Activated CD4-positive, alpha-beta T cell treated with anti-CD3 and anti-CD28 coated beads for 36 hours (primary cell): ENCODE measurements around the gene UCP2. TPM values are rescaled to one million over a fixed set of nuclear protein-coding genes. Genes with fewer than 3 reads are reported as not detected.
A peak's percentile ranks its signal among the peaks of the same experiment; 100 is the strongest.

Experiments used
- ATAC-seq: fragments of 200-7000 bp; cut with Tn5 transposase; one replicate; pipeline ENCODE4 v1.10.0; 2021; ENCODE audit warnings: mild to moderate bottlenecking, moderate library complexity
- CTCF ChIA-PET: fragments of 350-600 bp; sonication (Branson Sonifier 250); formaldehyde crosslinking; loops from one replicate; lab custom pipeline; 2021; ENCODE audit warnings: antibody characterized with exemption; lab: Charles Lee
- POLR2A ChIA-PET: fragments of 350-600 bp; sonication (Branson Sonifier 250); formaldehyde crosslinking; loops from one replicate; lab custom pipeline; 2021; ENCODE audit warnings: antibody characterized with exemption, inconsistent platforms; lab: Charles Lee
- DNase-seq: peaks from one replicate; pipeline ENCODE4 v3.0.0-alpha.2; 2020
- H3K27ac Mint-ChIP-seq: one replicate; pipeline ENCODE4 v1.8.0; 2021; ENCODE audit warnings: mixed read lengths
- H3K27me3 Mint-ChIP-seq: one replicate; pipeline ENCODE4 v1.8.0; 2021; ENCODE audit warnings: mixed read lengths
- H3K36me3 Mint-ChIP-seq: one replicate; pipeline ENCODE4 v1.8.0; 2021; ENCODE audit warnings: low read depth, mixed read lengths
- H3K4me1 Mint-ChIP-seq: one replicate; pipeline ENCODE4 v1.8.0; 2021; ENCODE audit warnings: mixed read lengths
- H3K4me3 Mint-ChIP-seq: one replicate; pipeline ENCODE4 v1.8.0; 2021; ENCODE audit warnings: mild to moderate bottlenecking, moderate library complexity, mixed read lengths
- H3K9me3 Mint-ChIP-seq: one replicate; pipeline ENCODE4 v1.8.0; 2021; ENCODE audit warnings: low read depth, mixed read lengths
- intact Hi-C, 2 experiments: fragments of 100-400 bp; cut with DNase I in 1 of 2; cut with micrococcal nuclease in 1 of 2; formaldehyde crosslinking; loops; one replicate each; pipeline versions ENCODE4 v1.14.2 to v1.15.1; 2022 to 2024; cut with DNase I, micrococcal nuclease
- total RNA-seq, 2 experiments: library from RNA; stranded (reverse); gene quantifications; one replicate each; pipeline ENCODE4 v1.2.3, GENCODE V29; 2021

UCP2 gene
- total RNA-seq, 2 experiments from 2014 or later: 259 to 261 TPM

- peaks cover 68% of the 10 kb centered on the region for H3K36me3 Mint-ChIP-seq
- H3K27me3 Mint-ChIP-seq: no peaks in the 10 kb centered on the region
- peak overlapping the region; percentile 89 for H3K4me3 Mint-ChIP-seq
- H3K27ac Mint-ChIP-seq: peak overlapping the region; percentile 95
- intact Hi-C loops: loop anchor here (5.0 to 10.0 kb wide), 3 partner anchors 192 to 765 kb away; partner anchors contain the start of genes C2CD3 (in 1 of the 2), PGM2L1 (in 1 of the 2), PPME1 (in 1 of the 2) and RNF169 (in 1 of the 2)
- peak; percentile 82 for DNase-seq
- H3K9me3 Mint-ChIP-seq: no peaks in the 10 kb centered on the region
- ChIA-PET POLR2A (interaction anchor here (0.5 to 4.5 kb wide), 18 partner anchors 8 to 612 kb away, joined by 3 to 66 read pairs (median 4); partner anchors contain the start of genes PGM2L1 and POLD3), CTCF (interaction anchor here (0.5 to 2.1 kb wide), 12 partner anchors 10 to 327 kb away, joined by 3 to 13 read pairs (median 4); no protein-coding TSS in a partner anchor)
- peak; percentile 45 for ATAC-seq
- peaks cover 78% of the 10 kb centered on the region for H3K4me1 Mint-ChIP-seq
These were observed 2.4 kb downstream of the UCP2 start for GRCh38 chr11:73980001-73980961.

DNA sequence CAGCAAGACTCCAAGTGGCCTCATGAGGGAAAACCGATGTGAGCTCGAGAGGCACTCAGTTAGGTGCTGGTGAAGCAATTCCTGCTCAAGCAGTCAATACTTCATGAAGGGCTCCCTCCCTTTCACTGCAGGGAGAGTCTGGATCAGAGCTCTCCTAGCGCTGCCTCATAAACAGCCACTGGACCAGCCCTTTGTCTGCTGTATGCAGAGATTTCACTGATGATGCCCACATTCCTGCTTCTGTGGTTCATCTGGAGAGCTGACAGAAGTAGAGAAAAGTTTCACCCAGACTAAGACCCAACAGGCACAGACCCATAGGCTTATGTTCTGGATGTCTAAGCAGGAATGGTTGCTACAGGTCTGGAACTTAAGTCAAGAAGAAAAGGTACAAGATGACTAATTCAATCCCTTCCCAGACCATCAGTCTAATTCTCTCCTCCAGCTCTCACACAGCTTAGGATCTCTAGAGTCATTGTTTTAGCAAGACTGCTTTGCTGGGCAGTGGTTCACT, 4.0 kb downstream of the UCP2 start:
- Mint-ChIP-seq H3K36me3 (peaks cover 82% of the 10 kb centered on the region), H3K27me3 (no peaks in the 10 kb centered on the region), H3K4me1 (peaks cover 80% of the 10 kb centered on the region), H3K4me3 (peak overlapping the region; percentile 24), H3K27ac (peak overlapping the region; percentile 95), H3K9me3 (no peaks in the 10 kb centered on the region)
- POLR2A ChIA-PET: interaction anchor here (0.6 to 4.5 kb wide), 2 partner anchors 11 to 16 kb away, joined by 3 to 66 read pairs; no protein-coding TSS in a partner anchor
- CTCF ChIA-PET: interaction anchor here (1.6 kb wide), 1 partner anchor 12 kb away, joined by 10 read pairs; no protein-coding TSS in a partner anchor
- ATAC-seq (no peak), DNase-seq (no peak)
- intact Hi-C loops: no loop called here

- Mint-ChIP-seq H3K4me1 (peaks cover 83% of the 10 kb centered on the region), H3K27ac (peak overlapping the region; percentile 95), H3K4me3 (no peak overlapping the region), H3K36me3 (peaks cover 82% of the 10 kb centered on the region), H3K9me3 (no peaks in the 10 kb centered on the region), H3K27me3 (no peaks in the 10 kb centered on the region)
- intact Hi-C loops: no loop called here
- ATAC-seq (no peak), DNase-seq (no peak)
- CTCF ChIA-PET: interaction anchor here (0.6 kb wide), 1 partner anchor 149 kb away, joined by 4 read pairs; no protein-coding TSS in a partner anchor
- POLR2A ChIA-PET: interaction anchor here (0.7 kb wide), 1 partner anchor 61 kb away, joined by 3 read pairs; no protein-coding TSS in a partner anchor
These were observed 4.7 kb downstream of the UCP2 start for GRCh38 chr11:73977856-73978519.

GRCh38 chr11:73976451-73977151, 6.0 kb downstream of the UCP2 start:
- intact Hi-C loops: no loop called here
- Mint-ChIP-seq H3K36me3 (peaks cover 73% of the 10 kb centered on the region), H3K27me3 (no peaks in the 10 kb centered on the region), H3K4me1 (peaks cover 95% of the 10 kb centered on the region), H3K9me3 (no peaks in the 10 kb centered on the region), H3K4me3 (no peak overlapping the region), H3K27ac (peak overlapping the region; percentile 66)
- no peak for ATAC-seq
- ChIA-PET POLR2A (interaction anchor here (0.7 to 1.0 kb wide), 4 partner anchors 15 to 35 kb away, joined by 3 to 8 read pairs (median 3); no protein-coding TSS in a partner anchor), CTCF (interaction anchor here (0.6 to 1.0 kb wide), 4 partner anchors 10 to 1606 kb away, joined by 3 to 4 read pairs (median 4); no protein-coding TSS in a partner anchor)
- DNase-seq: no peak

DNA sequence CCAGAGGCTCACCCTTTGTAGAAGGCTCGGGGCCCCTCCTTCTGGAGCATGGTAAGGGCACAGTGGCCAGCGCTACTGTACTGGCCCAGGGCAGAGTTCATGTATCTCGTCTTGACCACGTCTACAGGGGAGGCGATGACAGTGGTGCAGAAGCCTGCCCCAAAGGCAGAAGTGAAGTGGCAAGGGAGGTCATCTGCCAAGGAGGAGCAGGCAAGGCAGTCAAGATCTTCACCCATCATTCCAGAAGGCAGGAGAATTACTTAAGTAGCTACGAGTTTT, 7.2 kb downstream of the UCP2 start:
- Mint-ChIP-seq H3K9me3 (no peaks in the 10 kb centered on the region), H3K27ac (peak overlapping the region; percentile 75), H3K4me3 (no peak overlapping the region), H3K27me3 (no peaks in the 10 kb centered on the region), H3K4me1 (peaks cover 94% of the 10 kb centered on the region), H3K36me3 (peaks cover 61% of the 10 kb centered on the region)
- DNase-seq (no peak), ATAC-seq (no peak)
- intact Hi-C loops: no loop called here
- ChIA-PET POLR2A (interaction anchor here (0.9 to 1.0 kb wide), 4 partner anchors 19 to 36 kb away, joined by 3 to 8 read pairs (median 3); no protein-coding TSS in a partner anchor), CTCF (interaction anchor here (1.0 kb wide), 1 partner anchor 9 kb away, joined by 4 read pairs; no protein-coding TSS in a partner anchor)

DNA sequence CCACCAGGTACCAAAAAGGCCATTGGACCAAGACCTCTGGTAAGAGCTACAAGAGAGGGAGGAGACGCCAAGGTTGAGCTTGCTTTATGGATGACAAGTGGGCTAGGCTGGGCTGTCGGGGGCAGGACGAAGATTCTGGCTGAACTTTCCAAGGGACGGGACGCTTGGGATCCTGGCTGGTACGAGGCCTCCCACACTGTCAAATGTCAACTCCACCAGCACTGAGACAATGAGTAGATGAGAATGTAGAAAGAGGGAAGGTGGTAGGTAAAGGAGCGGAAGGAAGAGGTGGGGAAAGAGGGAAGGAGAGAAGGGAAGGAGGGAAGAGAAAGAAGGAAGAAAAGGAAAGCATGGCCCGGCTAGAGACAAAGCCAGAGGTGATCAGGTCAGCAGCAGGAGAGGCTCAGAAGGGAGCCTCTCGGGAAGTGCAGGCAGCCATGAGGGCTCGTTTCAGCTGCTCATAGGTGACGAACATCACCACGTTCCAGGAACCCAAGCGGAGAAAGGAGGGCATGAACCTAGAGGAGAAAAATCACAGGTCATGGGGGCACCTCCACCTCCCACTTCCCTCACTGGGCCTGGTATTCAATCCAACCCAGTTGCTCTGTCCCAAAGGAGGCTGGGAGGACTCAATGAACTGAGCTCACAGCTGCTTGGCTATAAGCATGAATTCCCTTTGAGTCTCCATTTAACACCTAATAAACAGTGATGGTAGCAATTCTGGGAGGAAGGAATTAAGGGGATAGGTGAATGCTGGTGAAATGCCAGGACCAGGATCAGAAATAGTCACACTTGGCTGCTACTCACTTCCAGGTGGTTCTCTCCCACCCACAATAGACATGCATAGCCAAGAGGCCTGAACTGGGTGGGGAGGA, 7.8 kb downstream of the UCP2 start:
- ChIA-PET CTCF (interaction anchor here (0.7 kb wide), 1 partner anchor 169 kb away, joined by 3 read pairs; no protein-coding TSS in a partner anchor), POLR2A (interaction anchor here (1.0 to 1.4 kb wide), 3 partner anchors 10 to 196 kb away, joined by 3 to 4 read pairs (median 3); partner anchors contain the start of genes C2CD3 and PPME1)
- Mint-ChIP-seq H3K27me3 (no peaks in the 10 kb centered on the region), H3K27ac (peak overlapping the region; percentile 75), H3K4me1 (peaks cover 94% of the 10 kb centered on the region), H3K4me3 (no peak overlapping the region), H3K36me3 (peaks cover 56% of the 10 kb centered on the region), H3K9me3 (no peaks in the 10 kb centered on the region)
- ATAC-seq (no peak), DNase-seq (no peak)
- intact Hi-C loops: no loop called here

- no peak overlapping the region for H3K4me3 Mint-ChIP-seq
- POLR2A ChIA-PET: interaction anchor here (0.6 to 1.4 kb wide), 4 partner anchors 8 to 282 kb away, joined by 3 to 4 read pairs (median 4); partner anchors contain the start of genes C2CD3 and PPME1
- CTCF ChIA-PET: interaction anchor here (0.9 to 1.2 kb wide), 5 partner anchors 9 to 45 kb away, joined by 3 to 5 read pairs (median 3); partner anchors contain the start of gene UCP2
- ATAC-seq (no peak), DNase-seq (no peak)
- no peaks in the 10 kb centered on the region for H3K9me3 Mint-ChIP-seq
- peak overlapping the region; percentile 66 for H3K27ac Mint-ChIP-seq
- H3K36me3 Mint-ChIP-seq: peaks cover 38% of the 10 kb centered on the region
- intact Hi-C loops: no loop called here
- H3K4me1 Mint-ChIP-seq: peaks cover 94% of the 10 kb centered on the region
- no peaks in the 10 kb centered on the region for H3K27me3 Mint-ChIP-seq
These were observed 9.8 kb downstream of the UCP2 start for GRCh38 chr11:73972620-73973449.

- Mint-ChIP-seq H3K36me3 (peaks cover 31% of the 10 kb centered on the region), H3K4me1 (peaks cover 92% of the 10 kb centered on the region), H3K4me3 (no peak overlapping the region), H3K27ac (peak overlapping the region; percentile 17), H3K9me3 (no peaks in the 10 kb centered on the region), H3K27me3 (no peaks in the 10 kb centered on the region)
- ChIA-PET CTCF (interaction anchor here (0.9 to 1.2 kb wide), 4 partner anchors 8 to 46 kb away, joined by 3 read pairs; no protein-coding TSS in a partner anchor), POLR2A (interaction anchor here (0.9 kb wide), 1 partner anchor 9 kb away, joined by 3 read pairs; no protein-coding TSS in a partner anchor)
- DNase-seq (no peak), ATAC-seq (no peak)
- intact Hi-C loops: no loop called here
These were observed 10.5 kb downstream of the UCP2 start for GRCh38 chr11:73972187-73972586.
